Ascending aorta (tissue), 2 donors: ENCODE results near the gene HIRIP3. TPM values are rescaled to one million over a fixed set of nuclear protein-coding genes. Genes with fewer than 3 reads are reported as not detected.

ENCODE experiments used
- DNase-seq, 2 donors: peaks; one replicate each; pipeline ENCODE4 v3.0.0-alpha.2; 2019; ENCODE audit warnings: low spot score in 2 of 2
- H3K27ac ChIP-seq, 2 donors: fragments of 200-600 bp; sonication (generic); one replicate each; pipeline ENCODE4 v1.5.1; 2016 to 2017; ENCODE audit warnings: mild to moderate bottlenecking in 1 of 2
- H3K27me3 ChIP-seq: fragments of 200-600 bp; sonication (generic); one replicate; pipeline ENCODE4 v1.5.1; 2017
- H3K36me3 ChIP-seq, 2 donors: fragments of 200-600 bp; sonication (generic); one replicate each; pipeline ENCODE4 v1.5.1; 2016
- H3K4me1 ChIP-seq, 2 donors: fragments of 200-600 bp; sonication (generic); one replicate each; pipeline ENCODE4 v1.5.1; 2016 to 2017; ENCODE audit warnings: mild to moderate bottlenecking in 1 of 2
- H3K4me3 ChIP-seq, 2 donors: fragments of 200-600 bp; sonication (generic); one replicate each; pipeline ENCODE4 v1.5.1; 2016 to 2017; ENCODE audit warnings: mild to moderate bottlenecking in 1 of 2
- H3K9me3 ChIP-seq, 2 donors: fragments of 200-600 bp; sonication (generic); one replicate each; pipeline ENCODE4 v1.5.1; 2016
- CTCF ChIP-seq, 3 experiments: fragments of 200-600 bp in 2 of 3; fragments of 450-650 bp in 1 of 3; sonication (generic) in 2 of 3; IDR thresholded peaks; one replicate each; pipeline ENCODE4 v1.5.1; 2016 to 2019; ENCODE audit warnings: antibody characterized with exemption in 3 of 3, mild to moderate bottlenecking in 1 of 3, moderate library complexity in 1 of 3
- intact Hi-C: fragments of 100-400 bp; cut with DNase I; formaldehyde crosslinking; loops from one replicate; pipeline ENCODE4 v1.15.1; 2023
- total RNA-seq: library from RNA; depleted of rRNA; stranded (reverse); fragments of >200 nt; gene quantifications from one replicate; pipeline ENCODE4 v1.1.0, GENCODE V29; 2016

The HIRIP3 gene
- total RNA-seq, 1 donor from 2014 or later = 2.0 TPM

GRCh38 chr16:29993191-29993902, 2.1 kb downstream of the HIRIP3 start:
- DNase-seq = no peak
- Histone ChIP-seq H3K4me1 (peaks cover 4 to 15% of the 10 kb centered on the region in 2 donors), H3K27ac (no peak overlapping the region), H3K4me3 (no peak overlapping the region), H3K9me3 (no peaks in the 10 kb centered on the region), H3K36me3 (peaks cover 39 to 57% of the 10 kb centered on the region in 2 donors), H3K27me3 (no peaks in the 10 kb centered on the region)
- intact Hi-C loops = no loop called here
- TF ChIP-seq CTCF (IDR thresholded peaks at IDR 0.05) = no peak

DNA sequence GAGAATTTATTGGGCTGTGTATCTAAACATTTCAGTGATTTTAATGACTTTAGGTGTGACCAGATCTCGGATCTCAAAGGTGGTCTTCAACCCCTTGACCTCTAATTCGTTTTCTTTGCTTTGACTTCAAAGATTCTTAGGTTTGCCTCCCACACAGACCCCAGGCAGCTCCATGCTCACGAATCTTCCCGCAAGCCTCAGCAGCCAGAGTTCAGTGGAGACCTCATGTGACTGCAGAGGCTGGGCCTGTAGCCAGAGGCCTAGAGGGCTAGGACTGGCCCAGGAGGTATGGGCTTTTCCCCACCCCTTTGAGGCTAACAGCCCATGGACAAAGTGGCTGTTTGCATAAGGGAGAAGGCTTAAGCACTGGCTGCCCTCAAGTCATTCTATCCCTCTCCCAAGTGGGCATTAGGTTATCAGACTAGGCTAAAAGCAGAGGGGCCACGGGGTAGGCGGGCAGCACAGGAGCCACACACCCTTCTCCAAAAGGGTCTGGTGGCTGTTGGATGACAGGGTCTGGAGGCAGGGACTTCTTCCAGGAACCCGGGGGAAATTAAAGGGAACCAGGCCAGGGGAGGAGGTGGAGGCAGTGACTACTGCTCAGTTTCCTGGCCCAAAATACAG, 3.0 kb downstream of the HIRIP3 start:
- intact Hi-C loops = no loop called here
- H3K9me3 ChIP-seq = no peaks in the 10 kb centered on the region
- DNase-seq = no peak
- H3K4me1 ChIP-seq = peaks cover 4 to 15% of the 10 kb centered on the region in 2 donors
- H3K27ac ChIP-seq = no peak overlapping the region
- no peak overlapping the region for H3K4me3 ChIP-seq
- TF ChIP-seq CTCF (IDR thresholded peaks at IDR 0.05) = no peak
- peaks cover 46 to 63% of the 10 kb centered on the region in 2 donors for H3K36me3 ChIP-seq
- H3K27me3 ChIP-seq = no peaks in the 10 kb centered on the region

DNA sequence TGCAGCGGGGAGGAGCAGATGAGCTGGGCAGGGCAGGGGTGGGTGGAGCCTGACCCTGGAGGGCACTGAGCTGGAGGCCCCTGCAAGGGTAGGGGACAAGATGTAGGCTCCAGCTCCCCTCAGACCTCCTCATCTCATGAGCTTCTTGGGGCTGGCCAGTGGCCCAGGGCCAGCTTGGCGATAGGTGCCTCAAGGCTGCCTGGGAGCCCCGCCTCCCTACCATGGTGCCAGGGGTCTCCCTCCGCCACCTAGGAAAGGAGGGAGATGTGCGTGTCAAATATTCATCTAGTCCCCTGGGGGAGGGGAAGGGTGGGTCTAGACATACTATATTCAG, 3.9 kb downstream of the HIRIP3 start:
- intact Hi-C loops = no loop called here
- DNase-seq = no peak
- Histone ChIP-seq H3K4me3 (no peak overlapping the region), H3K27me3 (no peaks in the 10 kb centered on the region), H3K4me1 (peaks cover under 1 to 8% of the 10 kb centered on the region in 2 donors), H3K36me3 (peaks cover 55 to 72% of the 10 kb centered on the region in 2 donors), H3K27ac (no peak overlapping the region), H3K9me3 (no peaks in the 10 kb centered on the region)
- TF ChIP-seq CTCF (IDR thresholded peaks at IDR 0.05) = no peak

DNA sequence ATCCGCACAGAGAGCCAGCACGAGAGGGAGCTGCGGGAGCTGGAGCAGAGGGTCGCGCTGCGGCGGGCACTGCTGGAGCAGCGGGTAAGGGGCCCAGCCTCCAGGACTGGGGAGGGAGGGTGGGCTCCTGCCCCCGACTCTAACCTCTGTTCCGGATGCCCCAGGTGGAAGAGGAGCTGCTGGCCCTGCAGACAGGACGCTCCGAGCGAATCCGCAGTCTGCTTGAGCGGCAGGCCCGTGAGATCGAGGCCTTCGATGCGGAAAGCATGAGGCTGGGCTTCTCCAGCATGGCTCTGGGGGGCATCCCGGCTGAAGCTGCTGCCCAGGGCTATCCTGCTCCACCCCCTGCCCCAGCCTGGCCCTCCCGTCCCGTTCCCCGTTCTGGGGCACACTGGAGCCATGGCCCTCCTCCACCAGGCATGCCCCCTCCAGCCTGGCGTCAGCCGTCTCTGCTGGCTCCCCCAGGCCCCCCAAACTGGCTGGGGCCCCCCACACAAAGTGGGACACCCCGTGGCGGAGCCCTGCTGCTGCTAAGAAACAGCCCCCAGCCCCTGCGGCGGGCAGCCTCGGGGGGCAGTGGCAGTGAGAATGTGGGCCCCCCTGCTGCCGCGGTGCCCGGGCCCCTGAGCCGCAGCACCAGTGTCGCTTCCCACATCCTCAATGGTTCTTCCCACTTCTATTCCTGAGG, 4.4 kb downstream of the HIRIP3 start:
- Histone ChIP-seq H3K9me3 (no peaks in the 10 kb centered on the region), H3K27me3 (no peaks in the 10 kb centered on the region), H3K27ac (no peak overlapping the region), H3K4me3 (no peak overlapping the region), H3K4me1 (peaks cover 0 to 8% of the 10 kb centered on the region in 2 donors), H3K36me3 (peaks cover 60 to 78% of the 10 kb centered on the region in 2 donors)
- intact Hi-C loops = no loop called here
- no peak for DNase-seq
- TF ChIP-seq CTCF (IDR thresholded peaks at IDR 0.05) = no peak

DNA sequence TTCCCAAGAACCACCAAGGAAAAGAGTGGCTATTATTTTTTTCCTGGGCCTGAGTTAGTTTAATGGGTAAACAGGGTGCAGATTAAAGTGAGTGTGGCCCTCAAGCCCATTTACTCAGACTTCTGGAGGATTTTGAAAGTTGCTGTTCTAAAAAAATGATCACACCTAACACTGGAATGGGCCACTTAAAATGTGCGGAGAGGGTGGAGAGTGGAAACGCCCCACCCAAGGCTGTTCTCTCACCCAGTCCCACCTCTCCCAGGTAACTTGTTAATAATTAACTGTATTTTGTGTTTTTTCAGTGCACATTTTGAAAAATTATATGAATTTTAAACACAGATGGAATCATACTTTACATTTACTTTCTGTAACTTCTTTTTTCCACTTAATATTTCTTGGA, 5.4 kb downstream of the HIRIP3 start:
- Histone ChIP-seq H3K4me1 (peaks cover 0 to 7% of the 10 kb centered on the region in 2 donors), H3K27me3 (no peaks in the 10 kb centered on the region), H3K27ac (no peak overlapping the region), H3K36me3 (peaks cover 70 to 87% of the 10 kb centered on the region in 2 donors), H3K4me3 (no peak overlapping the region), H3K9me3 (no peaks in the 10 kb centered on the region)
- intact Hi-C loops = no loop called here
- no peak for TF ChIP-seq CTCF (IDR thresholded peaks at IDR 0.05)
- DNase-seq = no peak
